Neural progenitor cell (in vitro differentiated cells): ENCODE measurements around the gene SON.

ENCODE experiments used
- CTCF ChIP-seq: fragments of 200-600 bp; sonication (generic); IDR thresholded peaks from 2 replicates; pipeline ENCODE4 v1.5.1; 2017; ENCODE audit warnings: antibody characterized with exemption, mild to moderate bottlenecking
- EZH2 ChIP-seq: fragments of 200-600 bp; sonication (generic); IDR thresholded peaks from 2 replicates; pipeline ENCODE4 v1.6.1; 2017; ENCODE audit warnings: antibody characterized with exemption, mild to moderate bottlenecking, moderate library complexity

DNA sequence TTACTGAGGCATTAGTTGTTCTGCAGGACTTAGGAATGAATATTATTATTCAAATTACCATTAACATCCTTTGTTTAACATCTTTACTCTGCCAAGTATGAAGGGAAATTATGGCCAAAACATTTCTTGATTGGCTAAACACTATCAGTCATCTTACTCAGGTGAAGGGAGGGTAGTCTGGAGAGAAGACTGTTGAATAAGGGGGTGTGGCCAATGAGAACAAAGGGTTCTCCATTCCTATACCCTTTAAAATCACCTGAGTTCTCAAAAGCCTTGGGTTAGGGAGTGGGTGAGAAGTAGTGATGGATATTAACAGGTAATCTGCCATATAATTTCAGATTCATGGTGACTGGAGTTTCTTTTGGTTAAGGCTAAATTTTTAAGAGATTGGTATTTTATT is 79.4 kb downstream of the SON start:
- TF ChIP-seq EZH2 (no peak), CTCF (no peak)
